GM18520 (cell line): ENCODE data around the gene MYPN.
"Not testable (repeated sequence)": the region's sequence is repeated elsewhere in the genome, so short reads cannot be mapped to it uniquely, and the experiment has no call there.

Experiments
- ATAC-seq: cut with Tn5 transposase; IDR thresholded peaks from one replicate; pipeline ENCODE4 v1.9.1; 2021; ENCODE audit not compliant: unreplicated experiment

The MYPN gene

GRCh38 chr10:68132391-68132790 lies 23.1 kb downstream of the MYPN start:
- ATAC-seq, result no peak

- no peak for ATAC-seq
Measured at GRCh38 chr10:68133523-68133922, 24.2 kb downstream of the MYPN start.

- ATAC-seq, result no peak
Measured at GRCh38 chr10:68135362-68135761, 26.1 kb downstream of the MYPN start.

GRCh38 chr10:68135922-68136792 lies 26.9 kb downstream of the MYPN start:
- ATAC-seq, result no peak

- ATAC-seq, result no peak
Measured at GRCh38 chr10:68137171-68137570, 27.9 kb downstream of the MYPN start.

GRCh38 chr10:68138526-68138925 lies 29.2 kb downstream of the MYPN start:
- no peak for ATAC-seq

GRCh38 chr10:68139448-68140272 lies 30.4 kb downstream of the MYPN start:
- no peak for ATAC-seq

- ATAC-seq, result no peak
Measured at GRCh38 chr10:68142761-68143160, 33.5 kb downstream of the MYPN start.

- ATAC-seq, result no peak
Measured at GRCh38 chr10:68144709-68145108, 35.4 kb downstream of the MYPN start.

- ATAC-seq, result no peak
Measured at GRCh38 chr10:68145705-68146104, 36.4 kb downstream of the MYPN start.

- no peak for ATAC-seq
Measured at GRCh38 chr10:68146133-68146532, 36.8 kb downstream of the MYPN start.

- ATAC-seq, result no peak
Measured at GRCh38 chr10:68151453-68151852, 42.2 kb downstream of the MYPN start.

GRCh38 chr10:68153473-68154210 lies 44.4 kb downstream of the MYPN start:
- ATAC-seq, result no peak

GRCh38 chr10:68154211-68154497 lies 44.9 kb downstream of the MYPN start:
- no peak for ATAC-seq

GRCh38 chr10:68155615-68156210 lies 46.4 kb downstream of the MYPN start:
- ATAC-seq, result no peak

- ATAC-seq, result no peak
Measured at GRCh38 chr10:68156373-68157185, 47.3 kb downstream of the MYPN start.

- ATAC-seq, result not testable (repeated sequence)
Measured at GRCh38 chr10:68157522-68157921, 48.2 kb downstream of the MYPN start.

- no peak for ATAC-seq
Measured at GRCh38 chr10:68158031-68158430, 48.7 kb downstream of the MYPN start.

- ATAC-seq, result peak; percentile 99
Measured at GRCh38 chr10:68163735-68164134, 54.4 kb downstream of the MYPN start.

GRCh38 chr10:68165643-68166042 lies 56.4 kb downstream of the MYPN start:
- no peak for ATAC-seq
